HFFc6 (cell line): ENCODE data around the gene AKT3. TPM values are rescaled to one million over a fixed set of nuclear protein-coding genes. Genes with fewer than 3 reads are reported as not detected.

Experiments used
- DNase-seq: peaks from one replicate; pipeline ENCODE4 v3.0.0-alpha.2; 2018
- H3K27ac Mint-ChIP-seq: 2 replicates; pipeline ENCODE4 v1.8.0; 2020; ENCODE audit warnings: mild to moderate bottlenecking, mixed read lengths
- H3K27me3 Mint-ChIP-seq: 2 replicates; pipeline ENCODE4 v1.8.0; 2021; ENCODE audit warnings: mild to moderate bottlenecking, moderate library complexity, mixed read lengths; ENCODE audit not compliant: insufficient read depth
- H3K36me3 Mint-ChIP-seq: 2 replicates; pipeline ENCODE4 v1.8.0; 2021; ENCODE audit warnings: low read depth, mixed read lengths
- H3K4me1 Mint-ChIP-seq: 2 replicates; pipeline ENCODE4 v1.8.0; 2020; ENCODE audit warnings: low read depth, mixed read lengths
- H3K4me3 Mint-ChIP-seq: 2 replicates; pipeline ENCODE4 v1.8.0; 2020; ENCODE audit warnings: mild to moderate bottlenecking, moderate library complexity, mixed read lengths
- H3K9me3 Mint-ChIP-seq: 2 replicates; pipeline ENCODE4 v1.8.0; 2020; ENCODE audit warnings: mild to moderate bottlenecking, mixed read lengths
- total RNA-seq, 6 experiments: library from RNA; stranded (reverse); fragmentation: NEBNext Ultra II Directional; extraction: Animal tissue kit (Norgen Biotek cat#: 25700); gene quantifications; 2 replicates in 1 of 6; 3 replicates in 5 of 6; pipeline ENCODE4 v1.2.3, GENCODE V29; 2021
- TF ChIP-seq, protein P1 (sequence below): fragments of 200-600 bp; sonication (generic); IDR thresholded peaks from 2 replicates; pipeline ENCODE4 v1.5.0; 2021; ENCODE audit warnings: antibody characterized with exemption, mild to moderate bottlenecking

AKT3 gene
- total RNA-seq, 6 experiments from 2014 or later: 66.8 to 85.4 (median 75.1) TPM

DNA sequence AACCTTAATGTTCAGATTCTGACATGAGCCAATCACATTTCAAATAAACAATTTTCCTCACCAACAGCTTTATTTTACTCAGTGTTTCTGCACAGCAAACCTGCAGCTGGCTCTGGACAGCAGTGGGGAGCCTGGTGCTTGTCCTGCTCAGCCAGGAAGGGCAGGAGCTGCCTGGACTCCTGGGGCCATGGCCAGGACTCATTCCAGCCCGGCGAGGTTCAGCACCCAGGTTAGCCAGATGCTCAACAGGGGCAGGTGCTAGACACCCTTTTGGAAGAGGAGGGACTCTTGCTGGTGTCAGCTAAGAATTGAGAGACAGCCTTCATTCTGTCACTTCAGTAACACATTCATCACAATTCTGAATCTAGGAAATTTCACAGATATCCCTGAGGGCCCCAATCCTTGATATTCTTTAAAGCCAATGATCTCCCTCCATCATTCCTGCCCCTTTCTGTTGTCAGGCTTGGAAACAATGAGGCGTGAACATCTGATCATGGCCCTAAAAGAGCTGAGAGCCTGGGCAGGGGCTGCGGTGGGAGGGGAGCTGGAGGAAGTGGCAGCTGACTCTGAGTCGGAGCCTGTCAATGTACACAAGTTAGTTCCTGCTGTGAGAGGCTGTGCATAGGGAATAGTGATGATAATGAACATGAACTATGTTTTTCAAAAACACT lies 342.9 kb downstream of the AKT3 start:
- Mint-ChIP-seq H3K36me3 (peaks cover 58% of the 10 kb centered on the region), H3K4me1 (peaks cover 3% of the 10 kb centered on the region; the same call in 1 of the 2 replicates), H3K9me3 (no peaks in the 10 kb centered on the region), H3K27ac (no peak overlapping the region), H3K4me3 (no peak overlapping the region), H3K27me3 (peaks cover 1% of the 10 kb centered on the region; the same call in 1 of the 2 replicates)
- TF ChIP-seq, protein P1, sequence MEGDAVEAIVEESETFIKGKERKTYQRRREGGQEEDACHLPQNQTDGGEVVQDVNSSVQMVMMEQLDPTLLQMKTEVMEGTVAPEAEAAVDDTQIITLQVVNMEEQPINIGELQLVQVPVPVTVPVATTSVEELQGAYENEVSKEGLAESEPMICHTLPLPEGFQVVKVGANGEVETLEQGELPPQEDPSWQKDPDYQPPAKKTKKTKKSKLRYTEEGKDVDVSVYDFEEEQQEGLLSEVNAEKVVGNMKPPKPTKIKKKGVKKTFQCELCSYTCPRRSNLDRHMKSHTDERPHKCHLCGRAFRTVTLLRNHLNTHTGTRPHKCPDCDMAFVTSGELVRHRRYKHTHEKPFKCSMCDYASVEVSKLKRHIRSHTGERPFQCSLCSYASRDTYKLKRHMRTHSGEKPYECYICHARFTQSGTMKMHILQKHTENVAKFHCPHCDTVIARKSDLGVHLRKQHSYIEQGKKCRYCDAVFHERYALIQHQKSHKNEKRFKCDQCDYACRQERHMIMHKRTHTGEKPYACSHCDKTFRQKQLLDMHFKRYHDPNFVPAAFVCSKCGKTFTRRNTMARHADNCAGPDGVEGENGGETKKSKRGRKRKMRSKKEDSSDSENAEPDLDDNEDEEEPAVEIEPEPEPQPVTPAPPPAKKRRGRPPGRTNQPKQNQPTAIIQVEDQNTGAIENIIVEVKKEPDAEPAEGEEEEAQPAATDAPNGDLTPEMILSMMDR: no peak
- no peak for DNase-seq

GRCh38 chr1:243505986-243506689 lies 343.9 kb downstream of the AKT3 start:
- Mint-ChIP-seq H3K36me3 (peaks cover 50% of the 10 kb centered on the region), H3K9me3 (no peaks in the 10 kb centered on the region), H3K4me1 (peaks cover 12% of the 10 kb centered on the region), H3K4me3 (no peak overlapping the region), H3K27ac (no peak overlapping the region), H3K27me3 (no peaks in the 10 kb centered on the region; the same call in 1 of the 2 replicates)
- no peak for DNase-seq
- TF ChIP-seq, protein P1: no peak

GRCh38 chr1:243503155-243503554 lies 346.9 kb downstream of the AKT3 start:
- Mint-ChIP-seq H3K27ac (no peak overlapping the region), H3K36me3 (peaks cover 41% of the 10 kb centered on the region), H3K27me3 (no peaks in the 10 kb centered on the region), H3K4me1 (peaks cover 28% of the 10 kb centered on the region), H3K4me3 (no peak overlapping the region), H3K9me3 (no peaks in the 10 kb centered on the region)
- DNase-seq: no peak
- TF ChIP-seq, protein P1: no peak

- H3K4me1 Mint-ChIP-seq: peaks cover 31% of the 10 kb centered on the region
- TF ChIP-seq, protein P1: no peak
- H3K27me3 Mint-ChIP-seq: 0 out of 2 replicates have a peak, but pooled peaks cover 2% of the 10 kb centered on the region
- no peaks in the 10 kb centered on the region; the same call in 1 of the 2 replicates for H3K9me3 Mint-ChIP-seq
- H3K36me3 Mint-ChIP-seq: peaks cover 46% of the 10 kb centered on the region
- peak overlapping the region; percentile 3; the same call in 1 of the 2 replicates for H3K4me3 Mint-ChIP-seq
- H3K27ac Mint-ChIP-seq: peak overlapping the region; percentile 76
- DNase-seq: peak; percentile 81
Measured at GRCh38 chr1:243501002-243501401, 349.0 kb downstream of the AKT3 start.

GRCh38 chr1:243500512-243500911 lies 349.5 kb downstream of the AKT3 start:
- Mint-ChIP-seq H3K36me3 (peaks cover 49% of the 10 kb centered on the region), H3K4me3 (no peak overlapping the region), H3K9me3 (no peaks in the 10 kb centered on the region; the same call in 1 of the 2 replicates), H3K4me1 (peaks cover 35% of the 10 kb centered on the region), H3K27ac (no peak overlapping the region), H3K27me3 (0 out of 2 replicates have a peak, but pooled peaks cover 2% of the 10 kb centered on the region)
- DNase-seq: no peak
- TF ChIP-seq, protein P1: no peak
